H1 (cell line): ENCODE results near the gene KLHL7. TPM values are rescaled to one million over a fixed set of nuclear protein-coding genes. Genes with fewer than 3 reads are reported as not detected.

Source experiments
- BCL11A ChIP-seq, 2 experiments: IDR thresholded peaks; one replicate each; pipeline ENCODE4 v1.6.1; 2011; ENCODE audit warnings: low read depth in 2 of 2, low read length in 2 of 2, mild to moderate bottlenecking in 2 of 2
- polyA plus RNA-seq, 7 experiments: library from polyadenylated mRNA; depleted of rRNA in 3 of 7; stranded (reverse) in 5 of 7; unstranded in 2 of 7; fragments of >200 nt in 5 of 7; fragments of 200-250 nt in 2 of 7; gene quantifications; 1 replicate in 5 of 7; 2 replicates in 1 of 7; 4 replicates in 1 of 7; pipeline versions ENCODE4 v1.2.1 to v1.2.3, GENCODE V29; 2011 to 2013; ENCODE audit warnings: missing spikeins in 2 of 7, mixed read lengths in 2 of 7
- total RNA-seq: library from RNA; stranded (reverse); fragmentation: NEBNext Ultra II Directional; extraction: Animal tissue kit (Norgen Biotek cat#: 25700); gene quantifications from 2 replicates; pipeline ENCODE4 v1.2.1, GENCODE V29; 2021

KLHL7 gene
- total and polyA plus RNA-seq, 2 of the 8 experiments (the other 6 are each of a cell fraction or from before 2014, with no cell fraction given), result 65.3 to 115 TPM

- TF ChIP-seq BCL11A (IDR thresholded peaks at IDR 0.05; ENCODE audit: low read depth in 2 of 2, low read length in 2 of 2), result no peak
Observed at GRCh38 chr7:23120106-23120505, 14.5 kb downstream of the KLHL7 start (continued).
